DLD1 (cell line): ENCODE data around the gene CHRD.
"Not testable (repeated sequence)": the region's sequence is repeated elsewhere in the genome, so short reads cannot be mapped to it uniquely, and the experiment has no call there.

Experiments
- in situ Hi-C: cut with HindIII; loops from 2 replicates; pipeline ENCODE4 v1.10.0; 2017; ENCODE audit warnings: low sequenced_read_pairs

The CHRD gene

GRCh38 chr3:184409331-184409926 lies 29.6 kb downstream of the CHRD start:
- in situ Hi-C loops: no loop called here

GRCh38 chr3:184409946-184410500 lies 30.2 kb downstream of the CHRD start:
- in situ Hi-C loops: no loop called here

- in situ Hi-C loops: no loop called here
These were observed 34.8 kb downstream of the CHRD start for GRCh38 chr3:184414418-184415202.

GRCh38 chr3:184415203-184415490 lies 35.3 kb downstream of the CHRD start:
- in situ Hi-C loops: no loop called here

- in situ Hi-C loops: no loop called here
These were observed 37.9 kb downstream of the CHRD start for GRCh38 chr3:184417619-184418327.

GRCh38 chr3:184419171-184419570 lies 39.3 kb downstream of the CHRD start:
- in situ Hi-C loops: no loop called here

- in situ Hi-C loops: no loop called here
These were observed 43.7 kb downstream of the CHRD start for GRCh38 chr3:184423561-184423960.

GRCh38 chr3:184426691-184427141 lies 46.9 kb downstream of the CHRD start:
- in situ Hi-C loops: no loop called here

GRCh38 chr3:184428561-184429175 lies 48.8 kb downstream of the CHRD start:
- in situ Hi-C loops: no loop called here

- in situ Hi-C loops: no loop called here
These were observed 49.9 kb downstream of the CHRD start for GRCh38 chr3:184429786-184430185.

GRCh38 chr3:184430940-184431339 lies 51.1 kb downstream of the CHRD start:
- in situ Hi-C loops: no loop called here

GRCh38 chr3:184433178-184433577 lies 53.3 kb downstream of the CHRD start:
- in situ Hi-C loops: not testable (repeated sequence)

GRCh38 chr3:184439096-184439495 lies 59.2 kb downstream of the CHRD start:
- in situ Hi-C loops: no loop called here
